Testis (tissue), 3 donors: ENCODE data around the gene OR2D3. TPM values are rescaled to one million over a fixed set of nuclear protein-coding genes. Genes with fewer than 3 reads are reported as not detected.
"Not testable (repeated sequence)": the region's sequence is repeated elsewhere in the genome, so short reads cannot be mapped to it uniquely, and the experiment has no call there.

Source experiments
- DNase-seq: peaks from one replicate; pipeline ENCODE4 v3.0.0-alpha.2; 2019
- H3K27ac ChIP-seq, 2 donors: fragments of 200-600 bp; sonication (generic); one replicate each; pipeline ENCODE4 v1.5.1; 2019
- H3K27me3 ChIP-seq: fragments of 200-600 bp; sonication (generic); one replicate; pipeline ENCODE4 v1.5.1; 2019
- H3K36me3 ChIP-seq: fragments of 200-600 bp; sonication (generic); one replicate; pipeline ENCODE4 v1.5.1; 2017; ENCODE audit warnings: low read depth; ENCODE audit errors: missing control alignments
- H3K4me1 ChIP-seq: fragments of 200-600 bp; sonication (generic); one replicate; pipeline ENCODE4 v1.5.1; 2019
- H3K4me3 ChIP-seq, 2 donors: fragments of 200-600 bp; sonication (generic); one replicate each; pipeline ENCODE4 v1.5.1; 2017 to 2019
- H3K9me3 ChIP-seq: fragments of 200-600 bp; sonication (generic); one replicate; pipeline ENCODE4 v1.5.1; 2017
- POLR2A ChIP-seq: fragments of 450-650 bp; IDR thresholded peaks from one replicate; pipeline ENCODE4 v1.6.1; 2017; ENCODE audit warnings: antibody characterized with exemption, mild to moderate bottlenecking, moderate library complexity
- WGBS, 2 donors: methylation state at CpG; one replicate each; pipeline ENCODE4 v1.1.5; 2018; 5-methylcytosine and 5-hydroxymethylcytosine counted together
- intact Hi-C: fragments of 100-400 bp; cut with DNase I; formaldehyde crosslinking; loops from one replicate; pipeline ENCODE4 v1.15.1; 2023; ENCODE audit warnings: low total_unique reads
- polyA plus RNA-seq: library from polyadenylated mRNA; stranded (reverse); fragments of 350-450 nt; fragmentation: Illumina TruSeq; extraction: RNeasy Lipid Tissue Mini Kit (QIAGEN cat#74804); gene quantifications from one replicate; pipeline ENCODE4 v1.2.3, GENCODE V29; 2014; ENCODE audit warnings: low read depth, low replicate concordance; ENCODE audit not compliant: insufficient read depth
- total RNA-seq, 2 donors: library from RNA; depleted of rRNA; stranded (reverse); fragments of >200 nt; gene quantifications; one replicate each; pipeline ENCODE4 v1.2.3, GENCODE V29; 2016
- TF ChIP-seq, protein P1 (sequence below), 3 experiments: fragments of 450-650 bp in 2 of 3; fragments of 200-600 bp in 1 of 3; sonication (generic) in 1 of 3; IDR thresholded peaks; one replicate each; pipeline ENCODE4 v1.5.1; 2016 to 2019; ENCODE audit warnings: antibody characterized with exemption in 3 of 3, mild to moderate bottlenecking in 2 of 3, moderate library complexity in 1 of 3

Gene OR2D3
- total and polyA plus RNA-seq, 3 donors from 2014 or later, result not detected

DNA sequence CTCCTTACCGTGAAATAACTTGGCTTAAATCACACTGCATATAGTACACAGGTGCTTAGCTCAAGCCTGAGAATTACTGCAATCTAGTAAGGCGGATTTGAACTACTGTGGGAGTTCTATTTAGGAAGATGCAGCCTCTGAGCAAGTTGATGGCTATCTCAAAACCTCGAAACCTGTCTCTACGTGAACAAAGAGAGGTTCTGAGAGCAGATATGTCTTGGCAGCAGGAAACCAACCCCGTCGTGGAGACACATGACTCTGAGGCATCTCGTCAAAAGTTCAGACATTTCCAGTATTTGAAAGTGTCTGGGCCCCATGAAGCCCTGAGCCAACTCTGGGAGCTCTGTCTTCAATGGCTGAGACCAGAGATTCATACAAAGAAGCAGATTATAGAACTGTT, 11.3 kb downstream of the OR2D3 start:
- H3K4me1 ChIP-seq, result no peaks in the 10 kb centered on the region
- H3K36me3 ChIP-seq, result no peaks in the 10 kb centered on the region
- WGBS, 2 donors, result 93 to 98% methylated on average over 7 of the region's 7 CpGs
- no peak overlapping the region for H3K4me3 ChIP-seq
- no peaks in the 10 kb centered on the region for H3K27me3 ChIP-seq
- H3K27ac ChIP-seq, result no peak overlapping the region
- TF ChIP-seq, protein P1, sequence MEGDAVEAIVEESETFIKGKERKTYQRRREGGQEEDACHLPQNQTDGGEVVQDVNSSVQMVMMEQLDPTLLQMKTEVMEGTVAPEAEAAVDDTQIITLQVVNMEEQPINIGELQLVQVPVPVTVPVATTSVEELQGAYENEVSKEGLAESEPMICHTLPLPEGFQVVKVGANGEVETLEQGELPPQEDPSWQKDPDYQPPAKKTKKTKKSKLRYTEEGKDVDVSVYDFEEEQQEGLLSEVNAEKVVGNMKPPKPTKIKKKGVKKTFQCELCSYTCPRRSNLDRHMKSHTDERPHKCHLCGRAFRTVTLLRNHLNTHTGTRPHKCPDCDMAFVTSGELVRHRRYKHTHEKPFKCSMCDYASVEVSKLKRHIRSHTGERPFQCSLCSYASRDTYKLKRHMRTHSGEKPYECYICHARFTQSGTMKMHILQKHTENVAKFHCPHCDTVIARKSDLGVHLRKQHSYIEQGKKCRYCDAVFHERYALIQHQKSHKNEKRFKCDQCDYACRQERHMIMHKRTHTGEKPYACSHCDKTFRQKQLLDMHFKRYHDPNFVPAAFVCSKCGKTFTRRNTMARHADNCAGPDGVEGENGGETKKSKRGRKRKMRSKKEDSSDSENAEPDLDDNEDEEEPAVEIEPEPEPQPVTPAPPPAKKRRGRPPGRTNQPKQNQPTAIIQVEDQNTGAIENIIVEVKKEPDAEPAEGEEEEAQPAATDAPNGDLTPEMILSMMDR (IDR thresholded peaks at IDR 0.05), result no peak
- TF ChIP-seq POLR2A, result no peak
- intact Hi-C loops, result no loop called here
- DNase-seq, result no peak
- no peaks in the 10 kb centered on the region for H3K9me3 ChIP-seq

DNA sequence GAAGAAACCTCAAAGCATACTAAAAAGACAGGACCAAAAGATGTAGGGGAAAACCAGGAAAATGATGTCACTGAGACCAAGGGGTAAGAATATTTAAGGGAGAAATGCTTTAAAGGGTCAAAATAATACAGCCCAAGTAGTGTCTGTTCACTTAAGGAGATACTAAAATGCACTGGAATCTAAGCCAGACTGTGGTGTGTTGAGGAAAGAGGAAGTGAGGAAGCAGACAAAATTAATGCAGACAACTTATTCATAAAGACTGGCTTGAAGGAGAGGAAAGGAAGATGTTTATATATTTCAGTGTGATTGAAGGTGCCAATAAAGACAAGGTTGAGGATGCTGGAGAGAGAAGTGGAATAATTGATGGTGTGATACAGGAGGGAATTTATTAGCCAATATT, 21.2 kb downstream of the OR2D3 start:
- Histone ChIP-seq H3K27ac (no peak overlapping the region), H3K9me3 (no peaks in the 10 kb centered on the region), H3K27me3 (no peaks in the 10 kb centered on the region), H3K4me3 (no peak overlapping the region), H3K36me3 (no peaks in the 10 kb centered on the region), H3K4me1 (no peaks in the 10 kb centered on the region)
- TF ChIP-seq, protein P1 (IDR thresholded peaks at IDR 0.05), result no peak
- TF ChIP-seq POLR2A, result no peak
- no peak for DNase-seq
- intact Hi-C loops, result no loop called here

GRCh38 chr11:6943131-6943530, 22.3 kb downstream of the OR2D3 start:
- no peak for DNase-seq
- Histone ChIP-seq H3K4me3 (no peak overlapping the region), H3K36me3 (no peaks in the 10 kb centered on the region), H3K4me1 (no peaks in the 10 kb centered on the region), H3K27me3 (no peaks in the 10 kb centered on the region), H3K27ac (no peak overlapping the region), H3K9me3 (no peaks in the 10 kb centered on the region)
- intact Hi-C loops, result no loop called here
- WGBS, 2 donors, result 92 to 93% methylated on average over 3 of the region's 3 CpGs
- TF ChIP-seq POLR2A, result no peak
- TF ChIP-seq, protein P1 (IDR thresholded peaks at IDR 0.05), result no peak

DNA sequence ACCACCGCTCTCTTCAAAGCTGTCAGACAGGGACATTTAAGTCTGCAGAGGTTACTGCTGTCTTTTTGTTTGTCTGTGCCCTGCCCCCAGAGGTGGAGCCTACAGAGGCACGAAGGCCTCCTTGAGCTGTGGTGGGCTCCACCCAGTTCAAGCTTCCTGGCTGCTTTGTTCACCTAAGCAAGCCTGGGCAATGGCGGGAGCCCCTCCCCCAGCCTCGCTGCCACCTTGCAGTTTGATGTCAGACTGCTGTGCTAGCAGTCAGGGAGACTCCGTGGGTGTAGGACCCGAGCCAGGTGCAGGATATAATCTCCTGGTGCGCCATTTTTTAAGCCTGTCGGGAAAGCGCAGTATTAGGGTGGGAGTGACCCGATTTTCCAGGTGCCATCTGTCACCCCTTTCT, 33.4 kb downstream of the OR2D3 start:
- H3K4me3 ChIP-seq, intact Hi-C loops, H3K9me3 ChIP-seq, H3K4me1 ChIP-seq, H3K27ac ChIP-seq, DNase-seq, H3K27me3 ChIP-seq, H3K36me3 ChIP-seq: not testable (repeated sequence)
- WGBS, 2 donors, result 95 to 100% methylated on average over 8 to 9 of the region's 10 CpGs

GRCh38 chr11:6962141-6962540, 41.3 kb downstream of the OR2D3 start:
- H3K9me3 ChIP-seq, result no peaks in the 10 kb centered on the region
- no peaks in the 10 kb centered on the region for H3K27me3 ChIP-seq
- TF ChIP-seq POLR2A, result no peak
- TF ChIP-seq, protein P1 (IDR thresholded peaks at IDR 0.05), result no peak
- H3K4me1 ChIP-seq, result no peaks in the 10 kb centered on the region
- no peak for DNase-seq
- intact Hi-C loops, result no loop called here
- no peak overlapping the region for H3K4me3 ChIP-seq
- H3K36me3 ChIP-seq, result no peaks in the 10 kb centered on the region
- no peak overlapping the region for H3K27ac ChIP-seq
